ENCODE data around the gene SSBP3. TPM values are rescaled to one million over a fixed set of nuclear protein-coding genes. Genes with fewer than 3 reads are reported as not detected.

Gene SSBP3
- total RNA-seq, 3 donors from 2014 or later (not counting 1 experiment from before 2014, with no cell fraction given) = 162 to 224 (median 164) TPM

DNA sequence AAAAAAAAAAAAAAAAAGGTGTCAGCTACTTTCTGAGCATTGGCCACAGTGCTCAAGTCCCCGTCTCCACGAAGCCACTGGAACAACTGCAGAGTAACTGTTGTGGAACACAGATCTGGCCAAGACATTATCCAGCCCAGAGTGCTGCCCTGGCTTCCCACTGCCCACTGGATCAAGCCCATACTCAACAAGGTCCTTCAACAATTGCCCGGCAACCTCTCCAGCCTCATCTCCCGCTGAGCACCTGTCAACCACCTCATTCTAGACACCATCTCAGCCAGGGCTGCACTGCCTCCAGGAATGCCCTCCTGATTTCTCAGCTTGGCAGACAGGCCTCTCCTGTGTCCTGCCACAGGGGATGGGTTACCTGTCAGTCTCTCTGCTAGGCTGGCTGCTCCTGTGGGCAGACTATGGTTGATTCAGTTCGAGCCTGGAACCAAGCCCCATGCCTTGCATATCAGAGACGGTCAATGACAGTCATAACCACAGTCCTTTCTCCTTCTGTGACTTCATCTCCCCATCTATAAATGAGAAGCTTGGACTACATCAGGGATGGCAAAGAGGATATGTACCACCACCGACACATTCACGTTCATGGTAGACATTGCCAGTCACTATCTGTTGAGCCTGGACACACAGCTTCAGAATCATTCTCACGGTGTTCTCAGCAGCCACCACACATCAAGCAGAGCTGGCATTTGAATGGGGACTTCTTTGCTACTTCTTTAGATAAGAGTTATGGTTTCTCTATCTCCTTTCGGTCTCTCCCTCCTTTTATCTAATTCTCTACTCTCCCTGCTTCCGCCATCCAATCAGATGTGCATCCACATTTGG is 129.4 kb downstream of the SSBP3 start:
- peak overlapping the region; percentile 85 to 92 for H3K27ac Mint-ChIP-seq
- H3K9me3 ChIP-seq (ENCODE audit: control insufficient read depth, insufficient read depth, low read length) = no peaks in the 10 kb centered on the region
- no peaks in the 10 kb centered on the region for H3K27me3 ChIP-seq (ENCODE audit: control insufficient read depth, insufficient read depth, low read length)
- no peaks in the 10 kb centered on the region for H3K9me3 Mint-ChIP-seq
- 88% methylated on average over 10 of the region's 11 CpGs for WGBS (ENCODE audit: insufficient coverage)
- DNase-seq (no peak), ATAC-seq (peak in 1 of 3 donors; percentile 26)
- H3K36me3 Mint-ChIP-seq = peaks cover 8% of the 10 kb centered on the region
- no peaks in the 10 kb centered on the region for H3K27me3 Mint-ChIP-seq (ENCODE audit: low read depth in 2 of 2)
- no peak overlapping the region for H3K4me3 ChIP-seq (ENCODE audit: low read length)
- H3K4me1 ChIP-seq (ENCODE audit: control insufficient read depth, insufficient read depth, low read length) = peaks cover 15% of the 10 kb centered on the region
- intact Hi-C loops (cut with micrococcal nuclease) = no loop called here
- H3K4me3 Mint-ChIP-seq = peak overlapping the region; percentile 74
- no peak for TF ChIP-seq CTCF (IDR thresholded peaks at IDR 0.05)
- H3K36me3 ChIP-seq (ENCODE audit: control insufficient read depth, insufficient read depth, low read length) = peaks cover 10% of the 10 kb centered on the region
- H3K27ac ChIP-seq (ENCODE audit: low read length) = no peak overlapping the region
- H3K4me1 Mint-ChIP-seq = peaks cover 56 to 58% of the 10 kb centered on the region in 2 donors

DNA sequence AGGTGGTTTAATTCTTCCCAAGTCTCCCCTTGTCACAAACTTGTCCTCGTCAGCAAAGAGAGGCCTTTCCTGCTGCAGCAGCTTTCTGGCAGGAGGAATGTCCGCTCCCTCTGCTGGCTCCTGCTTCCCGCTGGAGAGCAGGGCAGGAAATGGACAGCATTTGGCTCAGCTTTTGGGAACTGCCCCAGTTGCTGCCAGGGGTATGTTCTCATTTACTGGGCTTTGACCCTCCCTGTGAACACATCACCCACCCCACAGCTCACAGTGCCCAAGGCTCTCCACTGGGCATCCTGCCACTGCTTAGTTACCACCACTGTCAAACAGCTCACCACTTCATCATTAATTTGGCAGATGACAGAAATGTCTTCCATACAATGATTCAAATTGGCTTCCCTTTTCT is 130.8 kb downstream of the SSBP3 start:
- H3K36me3 Mint-ChIP-seq = peaks cover 6% of the 10 kb centered on the region
- Histone ChIP-seq H3K27ac (ENCODE audit: low read length) (no peak overlapping the region), H3K4me3 (ENCODE audit: low read length) (no peak overlapping the region), H3K27me3 (ENCODE audit: control insufficient read depth, insufficient read depth, low read length) (no peaks in the 10 kb centered on the region), H3K36me3 (ENCODE audit: control insufficient read depth, insufficient read depth, low read length) (peaks cover 3% of the 10 kb centered on the region), H3K4me1 (ENCODE audit: control insufficient read depth, insufficient read depth, low read length) (peaks cover 18% of the 10 kb centered on the region), H3K9me3 (ENCODE audit: control insufficient read depth, insufficient read depth, low read length) (no peaks in the 10 kb centered on the region)
- H3K9me3 Mint-ChIP-seq = no peaks in the 10 kb centered on the region
- no peak overlapping the region for H3K4me3 Mint-ChIP-seq
- WGBS (ENCODE audit: insufficient coverage) = 99% methylated on average over 3 of the region's 3 CpGs
- ATAC-seq (no peak), DNase-seq (no peak)
- no peaks in the 10 kb centered on the region for H3K27me3 Mint-ChIP-seq (ENCODE audit: low read depth in 2 of 2)
- intact Hi-C loops (cut with micrococcal nuclease) = no loop called here
- peaks cover 62% of the 10 kb centered on the region in 2 donors for H3K4me1 Mint-ChIP-seq
- TF ChIP-seq CTCF (IDR thresholded peaks at IDR 0.05) = no peak
- H3K27ac Mint-ChIP-seq = peak overlapping the region; percentile 58 to 70

- H3K27ac Mint-ChIP-seq = peak overlapping the region; percentile 58 to 70
- no peak overlapping the region for H3K4me3 Mint-ChIP-seq
- H3K27ac ChIP-seq (ENCODE audit: low read length) = no peak overlapping the region
- 86% methylated on average over 11 of the region's 11 CpGs for WGBS (ENCODE audit: insufficient coverage)
- H3K36me3 ChIP-seq (ENCODE audit: control insufficient read depth, insufficient read depth, low read length) = no peaks in the 10 kb centered on the region
- peaks cover 62% of the 10 kb centered on the region in 2 donors for H3K4me1 Mint-ChIP-seq
- no peak overlapping the region for H3K4me3 ChIP-seq (ENCODE audit: low read length)
- intact Hi-C loops (cut with micrococcal nuclease) = no loop called here
- H3K4me1 ChIP-seq (ENCODE audit: control insufficient read depth, insufficient read depth, low read length) = peaks cover 18% of the 10 kb centered on the region
- DNase-seq (no peak), ATAC-seq (no peak)
- H3K9me3 ChIP-seq (ENCODE audit: control insufficient read depth, insufficient read depth, low read length) = no peaks in the 10 kb centered on the region
- TF ChIP-seq CTCF (IDR thresholded peaks at IDR 0.05) = no peak
- peaks cover 1% of the 10 kb centered on the region for H3K36me3 Mint-ChIP-seq
- no peaks in the 10 kb centered on the region for H3K27me3 Mint-ChIP-seq (ENCODE audit: low read depth in 2 of 2)
- no peaks in the 10 kb centered on the region for H3K9me3 Mint-ChIP-seq
- no peaks in the 10 kb centered on the region for H3K27me3 ChIP-seq (ENCODE audit: control insufficient read depth, insufficient read depth, low read length)
Observed at GRCh38 chr1:54274881-54275280, 131.3 kb downstream of the SSBP3 start.

Data from natural killer cell (primary cell).